SK-N-SH (cell line): Measurements from ENCODE around the gene ADH5. TPM values are rescaled to one million over a fixed set of nuclear protein-coding genes. Genes with fewer than 3 reads are reported as not detected.

Experiments
- CTCF ChIA-PET: fragments of 300-600, 350-600 bp; formaldehyde crosslinking; extraction: SDS; loops from one replicate; lab custom pipeline; 2021; lab: Yijun Ruan, JAX
- POLR2A ChIA-PET: fragments of 350-600 bp; sonication (Branson Sonifier 250); formaldehyde crosslinking; extraction: SDS; loops from one replicate; lab custom pipeline; 2020; ENCODE audit warnings: antibody characterized with exemption, inconsistent platforms; lab: Yijun Ruan, JAX
- DNase-seq: peaks from one replicate; pipeline ENCODE4 v3.0.0; 2012
- H2AFZ ChIP-seq: fragments of 200-600 bp; sonication (generic); 2 replicates; pipeline ENCODE4 v1.8.1; 2016; ENCODE audit warnings: antibody characterized with exemption, mild to moderate bottlenecking, low read depth
- H3F3A ChIP-seq: fragments of 200-600 bp; sonication (generic); replicated peaks from 2 replicates; pipeline ENCODE3; 2016; ENCODE audit warnings: antibody characterized with exemption, mild to moderate bottlenecking; ENCODE audit not compliant: insufficient read depth
- H3K27ac ChIP-seq, 2 experiments: fragments of 200-500 bp in 1 of 2; fragments of 200-600 bp in 1 of 2; sonication (Bioruptor generic) in 1 of 2; sonication (generic), shearing (Covaris generic) in 1 of 2; 2 replicates each; pipeline versions ENCODE4 v1.5.1 to v1.6.1; 2014 to 2016; ENCODE audit warnings: low read depth in 2 of 2, inconsistent platforms in 1 of 2, low read length in 1 of 2, mild to moderate bottlenecking in 1 of 2, mixed read lengths in 1 of 2
- H3K27me3 ChIP-seq: fragments of 200-600 bp; sonication (generic), shearing (Covaris generic); 2 replicates; pipeline ENCODE4 v1.6.1; 2016; ENCODE audit warnings: mixed run types; ENCODE audit not compliant: insufficient read depth
- H3K36me3 ChIP-seq, 2 experiments: fragments of 200-500 bp in 1 of 2; fragments of 200-600 bp in 1 of 2; sonication (Bioruptor generic) in 1 of 2; sonication (generic) in 1 of 2; replicated peaks in 1 of 2; 2 replicates each; pipeline versions ENCODE3 to v1.5.1; 2014 to 2016; ENCODE audit warnings: low read length in 1 of 2, mild to moderate bottlenecking in 1 of 2; ENCODE audit not compliant: insufficient read depth in 2 of 2, control insufficient read depth in 1 of 2
- H3K4me1 ChIP-seq, 2 experiments: fragments of 200-500 bp in 1 of 2; fragments of 200-600 bp in 1 of 2; sonication (Bioruptor generic) in 1 of 2; sonication (generic), shearing (Covaris generic) in 1 of 2; 2 replicates each; pipeline versions ENCODE4 v1.5.1 to v1.6.1; 2014 to 2016; ENCODE audit warnings: low read depth in 1 of 2, low read length in 1 of 2, mixed run types in 1 of 2; ENCODE audit not compliant: insufficient read depth in 2 of 2, control insufficient read depth in 1 of 2
- H3K4me2 ChIP-seq: fragments of 200-600 bp; sonication (generic), shearing (Covaris generic); 2 replicates; pipeline ENCODE4 v1.6.1; 2017; ENCODE audit warnings: mixed run types
- H3K4me3 ChIP-seq, 2 experiments: fragments of 200-500 bp in 1 of 2; fragments of 200-600 bp in 1 of 2; sonication (Bioruptor generic) in 1 of 2; sonication (generic), shearing (Covaris generic) in 1 of 2; 2 replicates each; pipeline versions ENCODE4 v1.5.1 to v1.8.1; 2014 to 2016; ENCODE audit warnings: low read depth in 2 of 2, inconsistent platforms in 1 of 2, low read length in 1 of 2, mild to moderate bottlenecking in 1 of 2, mixed read lengths in 1 of 2, moderate library complexity in 1 of 2
- H3K79me2 ChIP-seq: fragments of 200-600 bp; sonication (generic); 2 replicates; pipeline ENCODE4 v1.8.1; 2017; ENCODE audit warnings: mild to moderate bottlenecking; ENCODE audit not compliant: insufficient read depth
- H3K9ac ChIP-seq: fragments of 200-600 bp; sonication (generic); 2 replicates; pipeline ENCODE4 v1.6.1; 2017; ENCODE audit warnings: mixed run types
- H3K9me2 ChIP-seq: fragments of 200-600 bp; sonication (generic); 2 replicates; pipeline ENCODE4 v1.6.1; 2017; ENCODE audit warnings: mixed run types
- H3K9me3 ChIP-seq: fragments of 200-600 bp; sonication (generic); 2 replicates; pipeline ENCODE4 v1.6.1; 2017; ENCODE audit warnings: mixed run types, mild to moderate bottlenecking, moderate library complexity
- H4K20me1 ChIP-seq: fragments of 200-600 bp; sonication (generic); 2 replicates; pipeline ENCODE4 v1.6.1; 2017; ENCODE audit warnings: mild to moderate bottlenecking, mixed run types; ENCODE audit not compliant: insufficient read depth
- FOXJ3 ChIP-seq: sonication (generic); formaldehyde crosslinking; IDR thresholded peaks from 2 replicates; pipeline ENCODE4 v1.5.1; 2020; ENCODE audit warnings: mild to moderate bottlenecking, missing genetic modification reagents
- MEF2A ChIP-seq: IDR thresholded peaks from 2 replicates; pipeline ENCODE4 v1.4.0; 2012; ENCODE audit warnings: low read depth, borderline replicate concordance
- MXI1 ChIP-seq: IDR thresholded peaks from 2 replicates; pipeline ENCODE4 v1.6.1; 2012; ENCODE audit warnings: mild to moderate bottlenecking, low read depth, low read length, improper control_type of control experiment
- NRF1 ChIP-seq: IDR thresholded peaks from 2 replicates; pipeline ENCODE4 v1.6.1; 2012; ENCODE audit warnings: low read depth, mild to moderate bottlenecking, low read length
- POLR2AphosphoS5 ChIP-seq: IDR thresholded peaks from 2 replicates; pipeline ENCODE4 v1.6.1; 2012; ENCODE audit warnings: low read depth, low read length
- RFX5 ChIP-seq: IDR thresholded peaks from 2 replicates; pipeline ENCODE4 v1.6.1; 2012; ENCODE audit warnings: mild to moderate bottlenecking, improper control_type of control experiment, low read length
- RXRA ChIP-seq: IDR thresholded peaks from 2 replicates; pipeline ENCODE4 v1.4.0; 2012; ENCODE audit warnings: low read depth, mild to moderate bottlenecking, borderline replicate concordance
- SIN3A ChIP-seq: IDR thresholded peaks from 2 replicates; pipeline ENCODE4 v1.6.1; 2012; ENCODE audit warnings: low read depth, mild to moderate bottlenecking, low read length, moderate library complexity, borderline replicate concordance
- TCF12 ChIP-seq: IDR thresholded peaks from 2 replicates; pipeline ENCODE4 v1.4.0; 2012
- TEAD4 ChIP-seq: IDR thresholded peaks from 2 replicates; pipeline ENCODE4 v1.4.0; 2012; ENCODE audit warnings: mild to moderate bottlenecking, borderline replicate concordance; ENCODE audit not compliant: insufficient read depth
- USF1 ChIP-seq: IDR thresholded peaks from 2 replicates; pipeline ENCODE4 v1.4.0; 2012; ENCODE audit warnings: low read depth, borderline replicate concordance
- USF2 ChIP-seq: fragments of 150-350 bp; IDR thresholded peaks from 2 replicates; pipeline ENCODE4 v1.6.1; 2017; ENCODE audit warnings: antibody characterized with exemption, low read length, low read depth, borderline replicate concordance
- ZBTB33 ChIP-seq: IDR thresholded peaks from 2 replicates; pipeline ENCODE4 v1.4.0; 2012; ENCODE audit warnings: low read depth, borderline replicate concordance
- WGBS: methylation state at CpG from one replicate; pipeline ENCODE4 v1.1.6; 2017; ENCODE audit warnings: low lambda C conversion rate; 5-methylcytosine and 5-hydroxymethylcytosine counted together
- polyA plus RNA-seq, 3 experiments: library from polyadenylated mRNA; depleted of rRNA; stranded (reverse); fragments of >200 nt; gene quantifications; 2 replicates each; pipeline ENCODE4 v1.2.3, GENCODE V29; 2012

Gene ADH5
- polyA plus RNA-seq, 1 of the 3 experiments (the other 2 are of a cell fraction): 111 TPM

GRCh38 chr4:99047710-99048109 is 40.9 kb downstream of the ADH5 start (continued):
- TF ChIP-seq POLR2AphosphoS5 (no peak), TCF12 (no peak), SIN3A (no peak), NRF1 (no peak), ZBTB33 (no peak), FOXJ3 (CRISPR knock-in tag) (no peak)

- Histone ChIP-seq H4K20me1 (no peaks in the 10 kb centered on the region), H3K9me3 (peaks cover 8% of the 10 kb centered on the region; the same call in 1 of the 2 replicates), H3K9ac (no peak overlapping the region), H3K9me2 (no peaks in the 10 kb centered on the region), H3K36me3 (peaks cover 29 to 64% of the 10 kb centered on the region in 2 experiments), H3K4me2 (no peak overlapping the region), H3K27me3 (no peaks in the 10 kb centered on the region), H3K4me1 (no peaks in the 10 kb centered on the region), H3K79me2 (peaks cover 15% of the 10 kb centered on the region; the same call in 1 of the 2 replicates), H3K4me3 (no peak overlapping the region), H2AFZ (no peak overlapping the region), H3F3A (no peaks in the 10 kb centered on the region), H3K27ac (no peak overlapping the region)
- ChIA-PET CTCF (interaction anchor here (1.4 to 1.7 kb wide), 2 partner anchors 13 to 49 kb away, joined by 4 to 11 read pairs; no protein-coding TSS in a partner anchor), POLR2A (no interaction called here)
- WGBS: 81% methylated on average over 2 of the region's 2 CpGs
- no peak for TF ChIP-seq USF1
- TF ChIP-seq MXI1: no peak
- no peak for TF ChIP-seq RFX5
- no peak for TF ChIP-seq MEF2A
- no peak for TF ChIP-seq NRF1
- TF ChIP-seq RXRA: no peak
- no peak for TF ChIP-seq USF2
- TF ChIP-seq TEAD4: no peak
- no peak for DNase-seq
Measured at GRCh38 chr4:99043346-99043745, 45.2 kb downstream of the ADH5 start.
